Hematopoietic multipotent progenitor cell treated with erythropoietin and hydrocortisone succinate and interleukin-3 and kit ligand, for 8 days (in vitro differentiated cells): Measurements from ENCODE around the gene PSMF1.
A peak's percentile ranks its signal among the peaks of the same experiment; 100 is the strongest.

Experiments
- DNase-seq: peaks from one replicate; pipeline ENCODE4 v3.0.0-alpha.2; 2015

Gene PSMF1

GRCh38 chr20:1165521-1165920, 47.1 kb downstream of the PSMF1 start:
- DNase-seq: no peak

DNA sequence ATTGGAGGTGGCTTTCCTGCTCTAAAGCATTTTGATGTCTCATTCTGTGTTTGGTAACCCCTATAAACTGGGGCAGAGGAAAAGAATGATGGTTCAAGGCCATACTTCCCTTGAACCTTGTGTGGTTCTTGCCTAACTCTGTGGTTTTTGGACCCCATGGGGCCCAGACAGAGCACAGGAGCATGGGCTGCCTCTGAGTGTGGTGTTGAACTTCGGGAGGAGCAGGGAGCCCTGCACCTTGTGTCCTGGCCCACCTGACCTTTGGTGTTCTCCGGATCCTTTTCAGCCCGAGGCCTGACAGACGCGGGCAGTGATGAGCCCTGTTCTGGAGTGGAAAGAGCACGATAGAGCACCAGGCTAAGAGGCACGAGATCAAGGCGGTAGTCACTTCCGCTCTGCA, 47.5 kb downstream of the PSMF1 start:
- DNase-seq: no peak

DNA sequence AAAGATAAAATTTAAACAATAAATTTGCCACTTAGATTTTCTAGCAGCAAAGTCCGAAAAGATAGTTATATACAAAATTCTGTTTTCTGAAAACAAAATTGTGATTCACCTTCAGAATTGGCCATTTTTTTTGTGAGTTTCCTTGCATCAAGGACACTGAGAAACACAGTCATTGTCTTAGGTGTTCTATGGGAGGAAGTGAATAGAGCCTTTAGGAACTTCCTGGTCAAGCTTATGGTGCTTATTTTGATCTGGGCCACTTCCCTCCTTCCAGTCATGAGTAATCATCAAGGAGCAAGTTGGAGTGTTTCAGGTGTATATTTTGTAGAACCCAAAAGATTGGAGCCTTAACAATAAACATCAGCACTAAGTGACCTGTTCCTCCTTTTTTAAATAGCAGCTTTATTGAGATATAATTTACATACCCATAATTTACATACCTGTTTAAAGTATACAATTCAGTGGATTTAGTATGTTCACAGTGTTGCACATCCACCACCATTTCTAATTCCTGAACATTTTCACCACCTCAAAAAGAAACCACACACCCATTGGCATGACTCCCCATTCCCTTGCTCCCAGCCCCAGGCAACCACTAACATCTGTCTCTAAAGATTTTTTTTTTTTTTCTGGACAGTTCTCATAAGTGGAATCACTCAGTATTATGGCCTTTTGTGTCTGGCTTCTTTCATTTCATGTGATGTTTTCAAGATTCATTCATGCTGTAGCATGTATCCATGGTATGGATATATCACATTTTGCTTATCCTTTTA, 48.7 kb downstream of the PSMF1 start:
- DNase-seq: no peak

DNA sequence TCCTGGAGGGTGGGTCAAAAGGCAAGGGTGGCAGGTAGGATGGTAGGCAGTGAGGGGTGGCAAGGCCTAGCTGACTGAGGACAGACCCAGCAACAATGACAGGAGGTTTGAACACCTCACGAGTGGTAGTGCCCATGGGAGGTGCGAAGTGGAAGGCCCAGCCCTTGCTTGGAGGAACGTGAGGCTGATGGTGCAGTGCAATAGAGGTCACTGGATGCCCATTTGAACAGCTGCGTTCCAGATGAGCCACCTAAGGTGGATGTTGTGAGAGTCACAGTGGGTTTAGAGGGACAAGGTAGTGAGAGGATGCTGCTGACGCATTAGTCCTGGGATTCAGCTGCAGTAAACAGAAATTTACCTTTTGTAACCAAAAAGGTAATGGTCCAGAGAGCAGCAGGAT, 50.8 kb downstream of the PSMF1 start:
- DNase-seq: no peak

DNA sequence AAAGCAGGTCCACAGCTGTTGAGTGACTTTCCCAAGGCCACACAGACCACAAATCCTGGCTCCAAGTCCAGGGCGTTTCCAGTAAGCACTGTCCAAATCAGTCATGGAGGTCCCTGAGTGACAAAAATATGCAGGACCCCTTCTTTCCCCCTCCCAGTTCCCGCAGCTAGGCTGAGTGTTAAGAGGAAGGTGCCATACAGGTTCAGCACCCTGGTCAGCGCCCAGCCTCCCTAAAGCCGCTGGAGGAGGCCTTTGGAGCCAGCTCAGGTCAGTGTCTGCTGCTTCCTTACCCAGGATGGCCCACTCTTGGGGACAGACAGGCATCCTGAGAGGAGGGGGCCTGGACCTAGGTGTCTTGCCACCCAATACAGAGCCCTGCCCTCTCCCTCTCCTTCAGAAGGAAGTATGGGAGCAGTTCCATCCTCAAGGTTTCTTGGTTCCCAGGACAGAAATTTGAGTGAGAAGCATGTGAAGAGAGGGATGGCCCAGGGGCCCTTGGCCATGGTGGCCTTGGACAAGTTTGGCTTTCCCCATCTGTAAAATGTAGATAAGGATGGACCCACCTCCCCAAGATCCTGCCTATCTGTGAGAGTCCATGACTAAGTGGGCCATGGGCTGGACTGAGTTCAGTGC, 53.2 kb downstream of the PSMF1 start:
- DNase-seq: peak; percentile 63

GRCh38 chr20:1173698-1174097, 55.3 kb downstream of the PSMF1 start:
- DNase-seq: no peak

- peak; percentile 60 for DNase-seq
Observed at GRCh38 chr20:1174787-1175186, 56.4 kb downstream of the PSMF1 start.

GRCh38 chr20:1177680-1178079, 59.3 kb downstream of the PSMF1 start:
- peak; percentile 34 for DNase-seq

DNA sequence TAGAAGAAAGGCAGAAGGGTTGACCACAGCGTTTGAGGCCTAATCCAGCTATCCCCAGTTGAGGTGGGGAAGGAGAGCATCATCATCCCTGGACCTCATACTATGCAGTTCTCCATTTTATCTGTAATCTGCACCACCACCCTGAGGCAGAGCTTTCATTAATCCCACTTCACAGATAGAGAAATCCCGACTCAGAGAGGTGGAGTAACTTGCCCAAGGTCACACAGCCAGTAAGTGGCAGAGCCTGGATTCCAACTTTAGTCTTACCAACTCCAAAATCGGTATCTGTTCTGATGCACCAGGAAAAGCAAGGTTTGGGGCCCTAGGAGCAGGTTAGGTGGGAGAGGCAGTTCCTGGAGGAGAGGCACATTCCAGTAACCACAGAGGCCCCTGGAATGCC, 59.7 kb downstream of the PSMF1 start:
- no peak for DNase-seq

DNA sequence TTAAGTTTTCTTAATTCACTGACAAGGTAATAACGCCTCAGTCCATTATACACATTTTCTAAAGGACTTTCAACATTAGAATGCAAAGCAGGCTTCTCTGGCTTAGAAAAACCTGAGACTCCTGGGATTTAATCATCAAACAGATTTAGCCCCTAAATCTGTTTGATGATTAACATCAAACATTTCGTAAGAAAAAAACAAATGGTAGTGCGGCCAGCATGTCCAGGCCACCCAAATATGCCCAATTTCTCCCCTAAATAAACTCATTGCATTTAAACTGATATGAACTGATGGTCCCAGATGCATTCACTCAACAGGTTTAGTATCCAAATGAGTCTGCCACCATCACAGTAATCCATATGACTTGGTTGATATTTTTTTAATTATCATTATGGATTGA, 60.2 kb downstream of the PSMF1 start:
- no peak for DNase-seq

GRCh38 chr20:1180949-1181348, 62.5 kb downstream of the PSMF1 start:
- DNase-seq: no peak

DNA sequence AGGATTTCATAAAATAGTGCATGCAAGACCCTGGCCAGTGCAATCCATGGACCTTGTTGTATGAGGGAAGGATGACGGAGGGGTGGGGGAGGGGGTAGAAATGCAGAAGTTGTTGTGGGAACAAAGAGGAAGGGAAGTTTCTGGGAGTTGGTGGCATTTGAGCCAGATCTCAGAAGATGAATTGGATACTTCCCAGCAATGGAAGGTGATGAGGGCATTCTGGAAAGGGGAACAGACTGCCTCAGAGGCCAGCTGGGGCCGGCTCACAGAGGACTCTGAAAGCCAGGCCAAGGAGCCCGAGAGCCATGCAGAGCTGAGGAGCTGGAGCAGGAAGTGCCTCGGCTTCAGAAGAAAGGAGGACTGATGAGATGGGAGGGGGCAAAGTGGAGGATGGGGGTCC, 63.7 kb downstream of the PSMF1 start:
- no peak for DNase-seq

DNA sequence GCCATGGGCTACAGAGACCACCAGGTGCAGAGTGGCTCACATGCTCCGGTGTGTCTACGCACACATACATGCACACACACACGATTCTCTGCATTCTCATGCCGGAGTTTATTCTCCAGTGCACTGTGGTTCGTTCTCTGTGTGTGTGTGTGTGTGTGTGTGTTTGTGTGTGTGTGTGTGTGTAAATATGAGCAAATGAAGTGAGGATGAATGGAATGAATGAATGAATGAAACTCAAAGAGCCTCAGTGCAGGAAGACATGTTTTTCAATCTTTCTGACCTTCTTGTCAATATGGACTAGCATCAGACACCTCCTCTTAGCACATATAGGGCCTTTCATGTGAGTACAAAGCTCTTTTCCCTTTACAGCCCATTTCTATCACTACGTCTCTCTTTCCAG, 64.8 kb downstream of the PSMF1 start:
- no peak for DNase-seq

DNA sequence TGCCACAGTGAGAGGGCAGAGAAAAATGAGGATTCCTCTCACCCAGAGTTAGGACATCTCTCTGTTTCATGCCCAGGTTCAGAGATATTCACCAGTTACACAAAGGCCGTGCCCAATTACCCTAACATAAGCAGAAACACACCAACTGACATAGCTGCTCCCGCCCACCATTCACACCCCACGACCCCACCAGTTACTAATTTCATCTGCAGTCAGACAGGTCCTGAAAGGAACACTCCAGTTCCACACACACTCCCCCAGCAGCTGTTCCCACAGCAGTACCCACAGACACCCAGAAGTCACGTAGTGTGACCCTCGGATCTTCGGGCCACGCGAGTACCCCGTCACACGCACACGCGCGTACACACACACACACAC, 65.8 kb downstream of the PSMF1 start:
- no peak for DNase-seq

DNA sequence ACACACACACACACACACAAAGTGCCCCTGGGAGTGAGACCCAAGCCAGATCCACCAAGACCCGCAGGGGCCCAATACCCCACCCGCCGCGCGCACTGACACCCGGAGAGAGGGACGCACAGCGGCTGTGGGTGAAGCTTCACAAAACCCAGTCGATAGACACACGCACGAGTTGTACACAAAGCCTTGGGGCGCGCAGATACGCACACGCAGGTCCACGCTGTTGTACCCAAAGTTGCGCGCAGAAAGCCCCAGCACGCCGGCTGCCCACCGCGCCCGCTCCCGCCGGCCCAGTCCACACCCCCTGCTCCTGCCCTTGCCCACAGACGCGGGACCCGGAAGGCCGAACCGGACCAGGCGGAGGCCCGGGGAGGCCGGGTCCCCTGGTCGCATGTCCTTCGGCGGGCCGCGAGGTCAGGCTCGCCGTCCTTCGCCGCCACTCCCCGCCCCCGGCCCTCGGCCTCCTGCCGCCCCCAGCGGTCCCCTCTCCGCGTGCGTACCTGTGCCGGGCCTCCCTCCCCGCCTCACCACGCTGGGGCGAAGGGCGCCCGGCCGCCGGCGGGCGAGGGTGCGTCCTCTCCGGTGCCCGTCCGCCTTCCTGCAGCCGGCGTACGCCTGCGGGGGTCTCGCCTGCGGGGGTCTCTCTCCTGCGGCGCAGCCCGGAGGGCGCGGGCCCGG, 66.4 kb downstream of the PSMF1 start, which contains the start of gene TMEM74B:
Gene TMEM74B, minus strand, starts transcription at position 344 of the 678 bp plus-strand sequence. CDS start 1,180 bp downstream, outside the sequence.
- DNase-seq: no peak

GRCh38 chr20:1185316-1185741, 66.9 kb downstream of the PSMF1 start:
- DNase-seq: no peak

DNA sequence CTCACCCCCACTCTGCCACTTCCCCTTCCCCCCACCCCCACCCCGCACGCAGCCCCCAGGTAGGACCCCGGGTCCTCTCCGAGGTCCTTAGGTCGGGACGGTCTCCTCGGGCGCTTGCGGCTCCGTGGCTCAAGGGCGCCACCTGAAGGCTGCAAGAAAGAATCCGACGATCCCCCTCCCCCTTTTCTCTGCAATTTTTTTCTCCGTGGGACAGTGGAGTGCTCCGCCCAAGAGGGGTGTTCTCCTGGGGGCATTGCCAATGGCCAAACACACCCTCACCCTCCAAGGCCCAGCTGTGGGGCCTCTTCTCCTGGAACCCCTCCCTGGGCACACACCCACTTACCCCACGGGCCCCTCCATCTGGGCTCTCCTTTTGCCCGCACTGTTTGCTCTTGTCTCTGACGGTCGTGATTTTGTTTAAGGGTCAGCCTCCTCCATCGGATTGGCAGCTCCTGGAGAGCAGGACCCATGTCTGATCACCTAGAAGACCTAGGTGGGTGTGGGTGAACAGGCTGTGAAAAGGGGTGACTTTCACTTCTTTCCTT, 67.5 kb downstream of the PSMF1 start:
- DNase-seq: peak; percentile 67

GRCh38 chr20:1186367-1186991, 68.1 kb downstream of the PSMF1 start:
- no peak for DNase-seq

DNA sequence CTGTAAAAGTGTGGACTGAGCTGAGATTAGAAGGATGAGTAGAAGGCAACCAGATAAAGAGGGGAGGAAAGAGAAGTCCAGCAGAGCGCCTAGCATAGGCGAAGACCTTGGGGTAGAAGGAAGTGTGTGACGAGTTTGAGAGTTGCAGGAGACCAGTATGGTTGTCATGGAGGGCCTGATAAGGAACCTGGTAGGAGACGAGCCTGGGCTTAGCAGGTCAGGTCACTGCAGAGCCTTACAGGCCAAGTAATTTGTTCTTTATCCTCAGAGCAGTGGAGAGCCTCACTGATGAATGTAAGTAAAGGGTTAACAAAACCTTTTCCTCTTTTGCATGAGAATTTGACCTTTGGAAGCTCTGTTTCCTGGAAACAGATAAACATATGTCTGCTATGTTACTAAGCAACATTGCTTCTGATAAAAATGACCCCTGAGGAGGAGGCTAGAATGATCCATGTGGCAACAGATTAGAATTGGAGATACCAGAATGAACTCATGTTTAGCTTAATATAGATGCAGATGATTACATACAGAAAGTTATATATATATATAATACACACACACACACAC, 69.3 kb downstream of the PSMF1 start:
- DNase-seq: peak; percentile 80

DNA sequence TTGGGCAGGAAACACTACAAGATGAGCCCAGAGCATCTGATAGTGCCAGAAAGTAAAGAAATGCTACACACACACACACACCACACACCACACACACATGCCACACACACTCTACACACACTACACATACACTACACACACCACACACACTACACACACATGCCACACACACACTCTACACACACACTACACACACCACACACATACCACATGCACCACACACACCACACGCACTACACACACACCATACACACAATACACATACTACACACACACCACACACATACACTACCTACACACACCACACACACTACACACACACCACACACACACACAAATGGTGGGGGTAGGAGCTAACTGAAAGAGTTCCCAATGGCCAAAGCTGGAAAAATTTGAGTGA, 69.9 kb downstream of the PSMF1 start:
- no peak for DNase-seq

DNA sequence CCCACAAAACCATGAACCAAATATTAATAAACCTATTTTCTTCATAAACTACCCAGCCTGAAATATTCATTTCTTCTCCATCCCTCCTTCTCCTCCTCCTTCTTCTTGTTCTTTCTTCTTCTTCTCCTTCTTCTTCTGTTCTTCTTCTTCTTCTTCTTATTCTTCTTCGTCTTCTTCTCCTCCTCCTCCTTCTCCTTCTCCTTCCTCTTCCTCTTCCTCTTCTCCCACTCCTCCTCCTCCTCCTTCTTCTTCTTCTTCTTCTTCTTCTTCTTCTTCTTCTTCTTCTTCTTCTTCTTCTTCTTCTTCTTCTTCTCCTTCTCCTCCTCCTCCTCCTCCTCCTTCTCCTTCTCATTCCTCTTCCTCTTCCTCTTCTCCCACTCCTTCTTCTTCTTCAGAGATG, 71.4 kb downstream of the PSMF1 start:
- no peak for DNase-seq

DNA sequence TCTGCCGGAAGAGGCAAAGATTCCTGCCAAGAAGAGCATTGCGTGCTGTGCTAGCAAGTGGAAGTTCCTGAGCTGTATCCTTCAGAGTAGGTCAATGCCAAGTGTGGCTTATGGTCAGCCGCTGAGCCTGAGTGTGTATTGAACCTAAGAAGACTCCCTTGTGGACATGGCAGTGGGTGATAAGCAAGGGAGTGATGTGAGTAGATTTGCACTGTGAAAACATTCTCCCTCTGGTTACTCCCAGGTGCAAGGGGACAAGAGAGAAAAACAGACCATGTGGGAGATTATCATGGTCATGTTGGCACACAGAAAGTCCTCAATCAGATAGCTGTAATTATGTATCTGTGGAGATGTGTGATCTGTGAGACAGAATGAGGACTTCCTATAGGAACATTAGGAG, 72.4 kb downstream of the PSMF1 start:
- DNase-seq: no peak

DNA sequence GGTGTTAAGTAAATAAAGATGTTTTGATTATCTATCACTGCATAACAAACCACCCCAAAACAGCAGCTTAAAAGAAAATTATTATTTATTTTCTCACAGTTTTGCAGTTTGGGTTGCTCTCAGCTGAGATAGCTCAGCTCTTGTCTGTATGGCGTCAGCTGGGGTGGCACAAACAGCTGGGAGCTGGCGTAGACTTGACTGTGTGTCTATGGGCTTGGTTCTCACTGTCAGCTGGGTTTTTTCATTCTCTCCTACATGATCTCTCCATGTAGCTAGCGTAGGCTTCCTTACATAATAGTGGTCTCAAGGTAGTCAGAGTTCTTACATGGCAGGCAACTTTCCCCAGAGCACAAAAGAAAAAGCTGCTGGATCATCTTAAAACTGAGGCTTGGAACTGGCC, 72.9 kb downstream of the PSMF1 start:
- DNase-seq: no peak
